Spleen (tissue), 7 donors: ENCODE measurements around the gene DDX24.

Experiments used
- POLR2A ChIP-seq, 3 donors: fragments of 450-650 bp; IDR thresholded peaks; one replicate each; pipeline ENCODE4 v1.5.1; 2017; ENCODE audit warnings: antibody characterized with exemption in 3 of 3, mild to moderate bottlenecking in 1 of 3
- POLR2AphosphoS5 ChIP-seq, 3 donors: sonication (generic); formaldehyde crosslinking; IDR thresholded peaks; one replicate each; pipeline ENCODE4 v1.5.1; 2017; ENCODE audit warnings: antibody characterized with exemption in 3 of 3
- TF ChIP-seq, protein P1 (sequence below), 11 experiments: fragments of 200-600 bp in 7 of 11; fragments of 450-650 bp in 4 of 11; sonication (generic) in 4 of 11; IDR thresholded peaks in 8 of 11; conservative IDR thresholded peaks in 3 of 11; 1 replicate in 7 of 11; 2 replicates in 4 of 11; pipeline versions ENCODE4 v1.4.0 to v1.8.0; 2016 to 2021; ENCODE audit warnings: antibody characterized with exemption in 11 of 11, inconsistent platforms in 4 of 11, mild to moderate bottlenecking in 1 of 11
- donor health status: DM: no; HTN: no; CAD: no; lungs with moderate emphysema.
- donor health status: DM: no; HTN: no; CAD: no.
- donor health status: DM: no; HTN: no; CAD: no.

GRCh38 chr14:94129758-94130414 is 48.9 kb upstream of the DDX24 start:
- TF ChIP-seq, protein P1, sequence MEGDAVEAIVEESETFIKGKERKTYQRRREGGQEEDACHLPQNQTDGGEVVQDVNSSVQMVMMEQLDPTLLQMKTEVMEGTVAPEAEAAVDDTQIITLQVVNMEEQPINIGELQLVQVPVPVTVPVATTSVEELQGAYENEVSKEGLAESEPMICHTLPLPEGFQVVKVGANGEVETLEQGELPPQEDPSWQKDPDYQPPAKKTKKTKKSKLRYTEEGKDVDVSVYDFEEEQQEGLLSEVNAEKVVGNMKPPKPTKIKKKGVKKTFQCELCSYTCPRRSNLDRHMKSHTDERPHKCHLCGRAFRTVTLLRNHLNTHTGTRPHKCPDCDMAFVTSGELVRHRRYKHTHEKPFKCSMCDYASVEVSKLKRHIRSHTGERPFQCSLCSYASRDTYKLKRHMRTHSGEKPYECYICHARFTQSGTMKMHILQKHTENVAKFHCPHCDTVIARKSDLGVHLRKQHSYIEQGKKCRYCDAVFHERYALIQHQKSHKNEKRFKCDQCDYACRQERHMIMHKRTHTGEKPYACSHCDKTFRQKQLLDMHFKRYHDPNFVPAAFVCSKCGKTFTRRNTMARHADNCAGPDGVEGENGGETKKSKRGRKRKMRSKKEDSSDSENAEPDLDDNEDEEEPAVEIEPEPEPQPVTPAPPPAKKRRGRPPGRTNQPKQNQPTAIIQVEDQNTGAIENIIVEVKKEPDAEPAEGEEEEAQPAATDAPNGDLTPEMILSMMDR (IDR thresholded peaks at IDR 0.05 in 8 of 11, conservative IDR thresholded peaks at IDR 0.05 in 3 of 11) = peak in 1 of 11 experiments; percentile 9
- TF ChIP-seq POLR2AphosphoS5 (IDR thresholded peaks at IDR 0.05) = no peak
- TF ChIP-seq POLR2A (IDR thresholded peaks at IDR 0.05) = no peak
